Measurements from ENCODE around the gene RAD51B.

RAD51B gene

GRCh38 chr14:68525516-68525915 lies 705.9 kb downstream of the RAD51B start:
- DNase-seq: no peak

DNA sequence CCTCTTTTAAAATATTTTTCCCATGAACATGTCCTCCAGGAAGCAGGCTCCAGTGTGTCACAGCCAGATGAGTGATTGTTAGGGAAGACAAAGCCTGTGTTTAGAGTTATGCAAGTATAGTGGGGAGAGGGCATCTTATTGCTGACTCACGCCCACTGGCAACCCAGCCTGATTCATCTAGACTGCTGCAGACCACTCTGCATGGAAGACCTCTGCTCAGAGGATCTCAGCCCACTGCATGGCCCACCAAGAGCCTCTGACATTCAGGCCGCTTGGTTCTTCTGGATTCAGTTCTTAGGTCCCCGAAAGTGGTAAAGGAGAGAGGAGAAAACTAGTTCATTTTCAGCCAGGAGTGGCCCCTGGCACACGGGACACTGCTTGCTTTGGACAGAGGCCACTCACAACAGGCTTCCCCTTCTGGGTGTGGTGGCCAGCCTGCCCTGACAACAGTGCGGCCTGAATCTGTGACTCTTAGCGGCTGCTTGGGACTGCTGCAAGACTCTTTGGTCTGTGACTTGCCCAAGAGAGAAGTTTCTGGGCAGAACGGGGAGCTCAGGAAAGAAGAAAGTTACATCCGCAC lies 707.0 kb downstream of the RAD51B start:
- no peak for DNase-seq

- DNase-seq: no peak
Measured at GRCh38 chr14:68527329-68527851, 707.8 kb downstream of the RAD51B start.

DNA sequence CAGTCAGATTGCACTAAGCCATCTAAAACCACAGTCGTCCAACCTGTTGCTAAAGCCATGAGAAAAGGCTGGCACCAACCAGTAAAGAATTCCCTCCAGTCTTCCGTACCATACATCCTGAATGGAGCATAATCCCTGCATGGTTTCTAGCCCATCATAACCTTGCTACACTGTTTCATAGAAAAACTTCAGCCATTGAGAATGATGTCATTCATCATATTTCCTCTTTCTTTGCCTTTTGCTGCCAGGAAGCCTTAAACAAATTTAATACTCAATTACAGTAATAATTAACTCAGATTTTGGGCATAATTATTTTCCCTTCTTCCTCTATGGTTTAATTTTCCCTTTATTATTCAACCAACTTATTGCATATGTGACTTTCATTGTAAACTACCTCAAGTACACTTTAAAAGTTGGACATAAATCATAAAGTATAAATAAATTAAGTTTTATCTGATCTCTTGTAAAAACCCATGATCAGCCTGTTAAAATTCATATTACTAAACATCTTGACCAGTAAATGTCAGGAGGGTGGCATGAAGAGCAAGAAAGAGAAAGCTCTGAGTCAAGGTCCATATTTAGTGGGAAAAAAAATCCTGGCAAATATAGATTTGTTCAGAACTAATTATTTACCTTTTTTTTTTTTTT lies 708.6 kb downstream of the RAD51B start:
- no peak for DNase-seq

DNA sequence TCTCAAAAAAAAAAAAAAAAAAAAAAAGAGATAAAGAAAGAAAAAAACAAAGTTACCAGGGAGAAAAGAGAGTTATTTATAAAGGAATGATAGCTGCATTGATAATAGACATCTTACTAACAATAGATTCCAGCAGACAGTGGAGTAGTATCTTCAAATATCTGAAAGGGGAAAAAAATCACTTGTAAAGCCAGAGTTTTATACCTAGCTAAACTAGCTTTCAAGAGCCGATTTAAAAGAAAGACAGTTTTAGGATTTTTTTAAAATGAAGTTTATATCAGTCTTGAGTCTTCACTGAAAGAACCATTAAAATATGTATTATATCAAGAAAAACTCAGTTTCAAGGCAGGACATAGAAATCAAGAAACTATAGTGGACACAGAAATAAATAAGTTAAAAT lies 710.9 kb downstream of the RAD51B start:
- DNase-seq: no peak

DNA sequence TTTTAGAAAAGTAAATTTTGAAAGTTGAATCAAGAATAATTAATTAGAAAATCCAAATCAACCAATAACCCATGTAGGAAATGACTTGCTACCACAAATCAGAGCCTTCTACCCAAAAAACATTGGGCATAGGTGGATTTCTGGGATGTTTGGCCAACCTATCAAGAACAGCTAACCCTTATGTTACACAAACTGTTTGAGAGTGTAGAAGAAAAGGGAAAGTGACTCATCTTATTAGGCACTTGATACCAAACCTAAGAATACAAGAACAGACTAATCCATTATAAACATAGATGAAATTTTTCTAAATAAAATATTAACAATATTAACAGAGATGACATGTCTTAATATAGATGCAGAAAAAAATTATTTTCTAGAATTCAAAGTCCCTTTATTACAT lies 712.9 kb downstream of the RAD51B start:
- no peak for DNase-seq

- DNase-seq: no peak
Measured at GRCh38 chr14:68534276-68534675, 714.7 kb downstream of the RAD51B start.

DNA sequence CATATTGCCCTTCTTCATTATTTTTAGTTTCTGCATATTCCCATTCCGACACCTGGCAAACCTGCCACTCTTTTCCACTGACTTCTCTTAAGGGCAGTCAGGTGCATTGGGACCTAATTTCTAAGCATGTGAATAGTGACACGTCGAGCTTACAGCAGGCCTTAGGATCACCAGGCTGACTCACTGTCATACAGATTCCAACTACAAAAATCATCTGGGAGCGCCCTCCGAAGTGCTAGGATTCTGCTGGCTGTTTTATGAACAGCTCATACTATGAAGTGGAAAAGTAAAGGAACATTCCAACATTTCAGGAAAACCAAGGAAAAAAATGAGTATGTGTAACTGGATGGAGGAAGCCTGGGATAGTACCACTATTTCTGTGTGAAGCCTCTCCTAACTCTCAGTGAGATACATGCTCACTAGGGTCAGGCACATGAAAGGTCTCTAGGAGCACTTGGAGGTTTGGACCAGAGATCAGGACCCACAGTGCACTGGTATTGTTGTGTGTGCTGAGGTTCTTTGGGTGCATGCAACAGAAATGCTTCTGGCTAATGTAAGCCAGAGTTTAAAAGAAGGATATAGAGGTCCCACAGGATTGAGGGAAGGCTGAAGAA lies 715.9 kb downstream of the RAD51B start:
- DNase-seq: no peak

GRCh38 chr14:68536018-68536410 lies 716.4 kb downstream of the RAD51B start:
- no peak for DNase-seq

DNA sequence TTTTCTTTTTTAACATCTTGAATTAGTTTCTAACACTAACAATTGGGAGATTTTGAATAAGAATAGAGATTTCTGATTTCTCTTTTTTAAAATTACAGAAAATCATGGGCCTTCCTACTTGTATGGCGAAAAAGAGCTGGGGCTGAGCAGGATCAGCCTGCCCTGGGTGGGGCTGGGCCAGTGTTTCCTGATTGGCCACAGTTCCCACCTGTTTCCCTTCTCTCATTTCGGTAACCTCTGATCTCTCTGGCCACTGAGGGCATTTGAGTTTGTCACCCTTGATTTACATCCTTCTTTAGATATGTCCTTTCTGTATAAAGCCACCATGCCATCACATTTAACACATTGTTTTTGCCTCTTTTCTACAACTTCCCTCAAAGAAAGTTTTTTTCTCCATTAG lies 719.1 kb downstream of the RAD51B start:
- DNase-seq: no peak

- DNase-seq: no peak
Measured at GRCh38 chr14:68539241-68539737, 719.7 kb downstream of the RAD51B start.

- DNase-seq: no peak
Measured at GRCh38 chr14:68539789-68540188, 720.2 kb downstream of the RAD51B start.

GRCh38 chr14:68541178-68541896 lies 721.8 kb downstream of the RAD51B start:
- DNase-seq: no peak

GRCh38 chr14:68542346-68542745 lies 722.8 kb downstream of the RAD51B start:
- no peak for DNase-seq

GRCh38 chr14:68543516-68543915 lies 723.9 kb downstream of the RAD51B start:
- no peak for DNase-seq

- no peak for DNase-seq
Measured at GRCh38 chr14:68544081-68544892, 724.7 kb downstream of the RAD51B start.

- no peak for DNase-seq
Measured at GRCh38 chr14:68546839-68547238, 727.3 kb downstream of the RAD51B start.

DNA sequence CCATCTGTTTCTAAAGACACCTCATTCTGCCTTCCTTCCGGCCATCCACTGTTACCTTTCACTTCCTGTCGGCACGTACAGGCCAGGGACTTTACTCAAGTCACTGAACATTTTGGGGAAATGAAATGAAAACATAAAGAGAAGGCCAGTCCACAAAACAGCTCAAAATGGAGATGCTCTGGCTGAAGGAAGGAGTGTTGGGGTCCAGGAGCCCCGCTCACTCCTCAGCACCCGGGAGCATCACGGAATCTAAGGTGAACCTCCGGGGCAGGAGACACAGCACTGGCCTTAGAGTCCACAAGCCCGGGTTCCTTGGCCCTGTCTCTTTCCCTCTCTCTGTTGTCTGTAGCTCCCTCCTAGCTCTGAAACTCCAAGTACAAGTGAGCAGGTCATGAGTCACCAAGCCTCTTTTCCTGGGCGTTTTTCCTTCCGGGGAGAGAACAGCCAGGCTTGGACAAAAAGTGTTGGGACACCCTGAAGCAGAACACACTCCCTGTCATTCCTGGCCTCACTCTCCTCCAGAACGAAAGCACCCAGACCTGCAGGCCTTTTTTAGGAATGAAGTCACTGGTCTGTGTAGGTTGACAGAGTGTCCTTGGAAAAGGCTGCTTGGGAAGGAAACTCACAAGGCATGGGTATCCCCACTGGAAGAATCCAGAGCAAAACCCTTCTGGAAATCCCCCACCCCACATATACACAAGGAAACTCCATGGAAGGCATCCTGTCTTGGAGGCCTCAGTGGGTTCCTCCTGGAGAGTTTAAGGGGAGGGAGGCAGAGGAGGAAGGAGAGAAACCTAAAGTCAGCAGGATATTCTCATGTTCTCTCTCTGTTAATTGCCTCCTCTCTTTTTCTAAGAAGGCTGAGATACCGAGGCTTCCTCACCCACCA lies 728.0 kb downstream of the RAD51B start:
- DNase-seq: no peak

GRCh38 chr14:68548194-68549076 lies 728.9 kb downstream of the RAD51B start:
- no peak for DNase-seq

- DNase-seq: no peak
Measured at GRCh38 chr14:68550338-68550715, 730.7 kb downstream of the RAD51B start.

Measured in NCI-H2029 treated with DMSO at 0.1 percent for 48 hours (cell line).